Mammary epithelial cell (primary cell): ENCODE measurements around the gene STEAP2.

ENCODE experiments used
- CTCF ChIP-seq, 2 donors: IDR thresholded peaks in 1 of 2; conservative IDR thresholded peaks in 1 of 2; 2 replicates each; pipeline ENCODE4 v1.5.1; 2011 to 2012; ENCODE audit warnings: inconsistent platforms in 2 of 2, low read length in 2 of 2, mild to moderate bottlenecking in 2 of 2, control low read depth in 1 of 2, low read depth in 1 of 2; ENCODE audit not compliant: insufficient read depth in 1 of 2; ENCODE audit errors: extremely low read depth in 1 of 2
- EZH2 ChIP-seq: IDR thresholded peaks from 2 replicates; pipeline ENCODE4 v1.6.1; 2012; ENCODE audit warnings: low read length, inconsistent platforms, borderline replicate concordance

DNA sequence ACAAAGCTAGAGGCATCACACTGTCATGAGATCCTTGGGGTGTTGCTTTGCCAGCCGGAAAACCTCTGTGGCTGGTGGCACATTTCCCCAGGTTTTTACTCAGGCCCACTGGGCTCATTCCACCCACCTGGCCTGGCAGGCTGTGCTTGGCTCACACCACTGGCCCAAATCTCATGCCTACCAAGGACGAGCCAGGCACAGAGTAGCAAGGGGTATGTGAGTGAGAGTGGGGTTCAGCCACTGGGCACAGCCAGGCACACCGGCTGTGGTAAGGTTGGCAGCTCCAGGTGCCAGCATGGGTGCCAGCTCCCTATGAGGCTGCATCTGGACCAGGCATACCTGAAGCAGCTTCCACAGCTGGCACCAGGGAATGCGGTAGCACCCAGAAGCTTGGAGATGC is 35.9 kb upstream of the STEAP2 start:
- TF ChIP-seq CTCF (conservative IDR thresholded peaks at IDR 0.05 in 1 of 2, IDR thresholded peaks at IDR 0.05 in 1 of 2; ENCODE audit: extremely low read depth in 1 of 2, insufficient read depth in 1 of 2, low read depth in 1 of 2, low read length in 2 of 2) (no peak), EZH2 (no peak)
